ENCODE measurements around the gene SCFD1.
A peak's percentile ranks its signal among the peaks of the same experiment; 100 is the strongest.
"Not testable (repeated sequence)": the region's sequence is repeated elsewhere in the genome, so short reads cannot be mapped to it uniquely, and the experiment has no call there.

SCFD1 gene

GRCh38 chr14:30621940-30622830 lies at the start of gene SCFD1:
TSS of gene SCFD1 (plus strand) at chr14:30622319. CDS start at chr14:30622339, 20 bp downstream.
- peak; percentile 93 to 95 for DNase-seq

GRCh38 chr14:30572771-30573170 lies 49.3 kb upstream of the SCFD1 start:
- DNase-seq: no peak

- no peak for DNase-seq
Observed at GRCh38 chr14:30573226-30573814, 48.8 kb upstream of the SCFD1 start.

GRCh38 chr14:30573966-30574365 lies 48.2 kb upstream of the SCFD1 start:
- DNase-seq: no peak

GRCh38 chr14:30574777-30575176 lies 47.3 kb upstream of the SCFD1 start:
- DNase-seq: not testable (repeated sequence)

- not testable (repeated sequence) for DNase-seq
Observed at GRCh38 chr14:30576333-30576732, 45.8 kb upstream of the SCFD1 start.

- DNase-seq: no peak
Observed at GRCh38 chr14:30580616-30581282, 41.4 kb upstream of the SCFD1 start.

GRCh38 chr14:30581283-30581625 lies 40.9 kb upstream of the SCFD1 start:
- no peak for DNase-seq

- no peak for DNase-seq
Observed at GRCh38 chr14:30582376-30582775, 39.7 kb upstream of the SCFD1 start.

GRCh38 chr14:30584058-30584630 lies 38.0 kb upstream of the SCFD1 start:
- no peak for DNase-seq

- no peak for DNase-seq
Observed at GRCh38 chr14:30585204-30585603, 36.9 kb upstream of the SCFD1 start.

- no peak for DNase-seq
Observed at GRCh38 chr14:30587141-30587540, 35.0 kb upstream of the SCFD1 start.

GRCh38 chr14:30588873-30589272 lies 33.2 kb upstream of the SCFD1 start:
- no peak for DNase-seq

- peak; percentile 82 to 87 for DNase-seq
Observed at GRCh38 chr14:30596935-30597334, 25.2 kb upstream of the SCFD1 start.

- DNase-seq: no peak
Observed at GRCh38 chr14:30597504-30597903, 24.6 kb upstream of the SCFD1 start.

GRCh38 chr14:30600922-30601918 lies 20.9 kb upstream of the SCFD1 start:
- peak in 1 of 2 donors; percentile 18 for DNase-seq

- no peak for DNase-seq
Observed at GRCh38 chr14:30603402-30603801, 18.7 kb upstream of the SCFD1 start.

GRCh38 chr14:30604696-30605095 lies 17.4 kb upstream of the SCFD1 start:
- not testable (repeated sequence) for DNase-seq

GRCh38 chr14:30607156-30607780 lies 14.9 kb upstream of the SCFD1 start:
- no peak for DNase-seq

- no peak for DNase-seq
Observed at GRCh38 chr14:30608533-30609006, 13.5 kb upstream of the SCFD1 start.

- DNase-seq: peak; percentile 82 to 93
Observed at GRCh38 chr14:30610787-30611343, 11.3 kb upstream of the SCFD1 start.

Data from inflammatory macrophage treated with lipopolysaccharide for 1 hour (primary cell).